Tibial artery (tissue), 4 donors: ENCODE measurements around the gene LPP.
A peak's percentile ranks its signal among the peaks of the same experiment; 100 is the strongest.

ENCODE experiments used
- DNase-seq, 2 donors: peaks; one replicate each; pipeline ENCODE4 v3.0.0-alpha.2; 2019
- H3K27ac ChIP-seq, 2 donors: fragments of 200-600 bp; sonication (generic) in 1 of 2; 1 replicate in 1 of 2; 2 replicates in 1 of 2; pipeline ENCODE4 v1.5.1; 2018 to 2019; ENCODE audit warnings: mild to moderate bottlenecking in 1 of 2
- H3K27me3 ChIP-seq, 2 donors: fragments of 200-600 bp; sonication (generic) in 1 of 2; one replicate each; pipeline versions ENCODE4 v1.5.1 to v1.6.0; 2016 to 2019
- H3K36me3 ChIP-seq, 3 donors: fragments of 200-600 bp; sonication (generic) in 2 of 3; one replicate each; pipeline ENCODE4 v1.5.1; 2016 to 2019; ENCODE audit warnings: mild to moderate bottlenecking in 2 of 3
- H3K4me1 ChIP-seq, 4 donors: fragments of 200-600 bp; sonication (generic) in 2 of 4; 1 replicate in 3 of 4; 2 replicates in 1 of 4; pipeline ENCODE4 v1.5.1; 2016 to 2019
- H3K4me3 ChIP-seq, 2 donors: fragments of 200-600 bp; sonication (generic) in 1 of 2; 1 replicate in 1 of 2; 2 replicates in 1 of 2; pipeline ENCODE4 v1.5.1; 2018 to 2019; ENCODE audit warnings: mild to moderate bottlenecking in 2 of 2
- H3K9me3 ChIP-seq, 3 donors: fragments of 200-600 bp; sonication (generic) in 1 of 3; one replicate each; pipeline ENCODE4 v1.5.1; 2016 to 2019
- CTCF ChIP-seq, 2 experiments: fragments of 200-600 bp in 1 of 2; fragments of 450-650 bp in 1 of 2; IDR thresholded peaks; one replicate each; pipeline ENCODE4 v1.5.1; 2017 to 2019; ENCODE audit warnings: antibody characterized with exemption in 2 of 2, mild to moderate bottlenecking in 1 of 2, moderate library complexity in 1 of 2
- intact Hi-C: fragments of 100-400 bp; cut with DNase I; formaldehyde crosslinking; loops from one replicate; pipeline ENCODE4 v1.15.0; 2023; ENCODE audit warnings: low total_unique reads

Gene LPP

GRCh38 chr3:188489639-188490405 is 335.9 kb downstream of the LPP start:
- peak overlapping the region; percentile 9 to 45 for H3K27ac ChIP-seq

GRCh38 chr3:188490416-188490815 is 336.5 kb downstream of the LPP start:
- Histone ChIP-seq H3K4me1 (peaks cover 0 to 89% (median 21%) of the 10 kb centered on the region in 4 donors), H3K4me3 (no peak overlapping the region), H3K36me3 (peaks cover 4 to 18% (median 15%) of the 10 kb centered on the region in 3 donors), H3K9me3 (no peaks in the 10 kb centered on the region), H3K27me3 (no peaks in the 10 kb centered on the region), H3K27ac (peak overlapping the region; percentile 9 to 45)
- intact Hi-C loops = no loop called here
- TF ChIP-seq CTCF (IDR thresholded peaks at IDR 0.05) = no peak
- DNase-seq = no peak

More at GRCh38 chr3:188489639-188490405, 335.9 kb downstream of the LPP start:
- peaks cover 0 to 92% (median 21%) of the 10 kb centered on the region in 4 donors for H3K4me1 ChIP-seq
- intact Hi-C loops = no loop called here
- DNase-seq = no peak
- H3K4me3 ChIP-seq = no peak overlapping the region
- no peaks in the 10 kb centered on the region for H3K9me3 ChIP-seq
- H3K36me3 ChIP-seq = peaks cover 10 to 23% (median 19%) of the 10 kb centered on the region in 3 donors
- no peak for TF ChIP-seq CTCF (IDR thresholded peaks at IDR 0.05)
- H3K27me3 ChIP-seq = no peaks in the 10 kb centered on the region

- H3K9me3 ChIP-seq = no peaks in the 10 kb centered on the region
- peaks cover 0 to 89% (median 22%) of the 10 kb centered on the region in 4 donors for H3K4me1 ChIP-seq
- intact Hi-C loops = no loop called here
- TF ChIP-seq CTCF (IDR thresholded peaks at IDR 0.05) = no peak
- H3K27me3 ChIP-seq = no peaks in the 10 kb centered on the region
- DNase-seq = no peak
- peak overlapping the region; percentile 45 to 53 for H3K27ac ChIP-seq
- H3K4me3 ChIP-seq = no peak overlapping the region
- H3K36me3 ChIP-seq = peaks cover under 1 to 15% (median 8%) of the 10 kb centered on the region in 3 donors
Measured at GRCh38 chr3:188491276-188491687, 337.3 kb downstream of the LPP start.

GRCh38 chr3:188496390-188496789 is 342.4 kb downstream of the LPP start:
- Histone ChIP-seq H3K4me3 (no peak overlapping the region), H3K27me3 (no peaks in the 10 kb centered on the region), H3K36me3 (peaks cover 0 to 4% (median 0%) of the 10 kb centered on the region in 3 donors), H3K9me3 (no peaks in the 10 kb centered on the region), H3K4me1 (peaks cover 0 to 81% (median 11%) of the 10 kb centered on the region in 4 donors), H3K27ac (peak overlapping the region in 1 of 2 donors; percentile 1)
- no peak for DNase-seq
- intact Hi-C loops = no loop called here
- TF ChIP-seq CTCF (IDR thresholded peaks at IDR 0.05) = no peak

- TF ChIP-seq CTCF (IDR thresholded peaks at IDR 0.05) = no peak
- Histone ChIP-seq H3K27me3 (no peaks in the 10 kb centered on the region), H3K36me3 (peaks cover 0 to 4% (median 0%) of the 10 kb centered on the region in 3 donors), H3K4me3 (no peak overlapping the region), H3K27ac (peak overlapping the region in 1 of 2 donors; percentile 1), H3K4me1 (peaks cover 0 to 81% (median 7%) of the 10 kb centered on the region in 4 donors), H3K9me3 (no peaks in the 10 kb centered on the region)
- no peak for DNase-seq
- intact Hi-C loops = no loop called here
Measured at GRCh38 chr3:188497021-188497420, 343.1 kb downstream of the LPP start.
